Esophagus muscularis mucosa (tissue), 3 donors: ENCODE measurements around the gene MAD2L1.

Source experiments
- CTCF ChIP-seq, 3 experiments: fragments of 200-600 bp in 2 of 3; fragments of 450-650 bp in 1 of 3; sonication (generic) in 2 of 3; IDR thresholded peaks; one replicate each; pipeline ENCODE4 v1.5.1; 2017 to 2019; ENCODE audit warnings: antibody characterized with exemption in 3 of 3, mild to moderate bottlenecking in 2 of 3, moderate library complexity in 1 of 3
- POLR2AphosphoS5 ChIP-seq, 2 donors: sonication (generic); formaldehyde crosslinking; IDR thresholded peaks; one replicate each; pipeline ENCODE4 v1.6.1; 2017; ENCODE audit warnings: antibody characterized with exemption in 2 of 2

- no peak for TF ChIP-seq CTCF (IDR thresholded peaks at IDR 0.05)
- no peak for TF ChIP-seq POLR2AphosphoS5 (IDR thresholded peaks at IDR 0.05)
Measured at GRCh38 chr4:120079839-120080520, 13.3 kb upstream of the MAD2L1 start.
